Erythroblast (primary cell): ENCODE results near the gene PDGFD.

Experiments used
- GATA1 ChIP-seq: IDR thresholded peaks from 2 replicates; pipeline ENCODE4 v1.6.1; 2011; ENCODE audit warnings: low read depth, mild to moderate bottlenecking, control low read depth, low read length, moderate library complexity
- POLR2A ChIP-seq: IDR thresholded peaks from 2 replicates; pipeline ENCODE4 v1.6.1; 2011; ENCODE audit warnings: mild to moderate bottlenecking, low read length

DNA sequence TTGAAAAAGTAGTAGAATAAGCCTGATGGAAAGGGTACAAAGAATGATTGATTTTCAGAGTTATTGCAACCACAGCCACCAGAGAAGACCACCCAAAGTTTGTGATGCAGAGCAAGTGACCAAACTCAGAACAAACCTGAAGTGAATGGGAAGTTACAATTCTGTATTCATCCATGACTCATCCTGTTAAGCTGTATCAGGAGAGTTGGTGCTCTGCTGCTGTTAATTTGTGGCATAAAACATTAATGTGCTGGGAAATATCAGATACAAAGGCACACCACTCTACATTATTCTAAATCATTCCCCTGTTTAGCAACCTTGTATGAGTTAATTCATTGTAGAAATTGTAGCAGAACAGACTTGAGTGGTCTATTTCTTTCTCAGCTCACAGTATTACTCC is 19.6 kb upstream of the PDGFD start:
- TF ChIP-seq POLR2A, result no peak
- no peak for TF ChIP-seq GATA1
